Activated CD4-positive, alpha-beta T cell treated with anti-CD3 and anti-CD28 coated beads, Interleukin-2, amount 10 ng/mL, durations not matched to agents 7 days and 5 days (primary cell): ENCODE results near the gene CHFR. TPM values are rescaled to one million over a fixed set of nuclear protein-coding genes. Genes with fewer than 3 reads are reported as not detected.
"Not testable (repeated sequence)": the region's sequence is repeated elsewhere in the genome, so short reads cannot be mapped to it uniquely, and the experiment has no call there.

Experiments
- CTCF ChIA-PET: fragments of 350-600 bp; sonication (Branson Sonifier 250); formaldehyde crosslinking; loops from one replicate; lab custom pipeline; 2021; ENCODE audit warnings: antibody characterized with exemption; lab: Charles Lee
- POLR2A ChIA-PET: fragments of 350-600 bp; sonication (Branson Sonifier 250); formaldehyde crosslinking; loops from one replicate; lab custom pipeline; 2021; ENCODE audit warnings: antibody characterized with exemption; lab: Charles Lee
- DNase-seq: peaks from one replicate; pipeline ENCODE4 v3.0.0-alpha.2; 2020
- H3K27ac Mint-ChIP-seq: one replicate; pipeline ENCODE4 v1.8.0; 2021; ENCODE audit warnings: mild to moderate bottlenecking, moderate library complexity, mixed read lengths
- H3K27me3 Mint-ChIP-seq: one replicate; pipeline ENCODE4 v1.8.0; 2021; ENCODE audit warnings: mixed read lengths
- H3K36me3 Mint-ChIP-seq: one replicate; pipeline ENCODE4 v1.8.0; 2021; ENCODE audit warnings: low read depth, mixed read lengths
- H3K4me1 Mint-ChIP-seq: one replicate; pipeline ENCODE4 v1.8.0; 2021; ENCODE audit warnings: mixed read lengths
- H3K4me3 Mint-ChIP-seq: one replicate; pipeline ENCODE4 v1.8.0; 2021; ENCODE audit warnings: mild to moderate bottlenecking, moderate library complexity, mixed read lengths
- H3K9me3 Mint-ChIP-seq: one replicate; pipeline ENCODE4 v1.8.0; 2021; ENCODE audit warnings: mixed read lengths
- total RNA-seq, 2 experiments: library from RNA; stranded (reverse); gene quantifications; one replicate each; pipeline ENCODE4 v1.2.3, GENCODE V29; 2021

Gene CHFR
- total RNA-seq, 2 experiments from 2014 or later, result 71.4 to 88.9 TPM

- H3K27ac Mint-ChIP-seq, H3K9me3 Mint-ChIP-seq, H3K4me3 Mint-ChIP-seq, POLR2A ChIA-PET, H3K27me3 Mint-ChIP-seq, CTCF ChIA-PET, DNase-seq, H3K4me1 Mint-ChIP-seq: not testable (repeated sequence)
- H3K36me3 Mint-ChIP-seq, result peaks cover 61% of the 10 kb centered on the region
These were observed 95.5 kb downstream of the CHFR start for GRCh38 chr12:132791940-132792339.

DNA sequence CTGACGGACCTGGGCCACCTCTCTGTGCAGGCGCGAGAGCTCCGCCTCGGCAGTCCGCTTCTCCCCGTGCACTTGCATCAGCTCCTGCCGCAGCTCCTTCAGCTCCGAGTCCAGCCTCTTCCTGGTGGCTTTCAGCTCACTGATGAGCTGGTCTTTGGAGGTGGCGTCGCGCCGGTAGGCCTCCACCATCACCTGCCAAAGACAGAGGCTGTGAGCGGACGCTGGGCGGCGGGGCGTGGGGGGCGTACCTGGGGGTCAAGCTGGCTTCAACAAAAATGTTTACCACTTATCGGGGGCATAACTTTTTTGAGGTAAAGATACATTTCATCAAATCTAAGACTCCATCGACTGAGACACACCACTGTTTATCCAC, 98.3 kb downstream of the CHFR start:
- peaks cover 61% of the 10 kb centered on the region for H3K36me3 Mint-ChIP-seq

GRCh38 chr12:132788375-132789098, 98.9 kb downstream of the CHFR start:
- ChIA-PET CTCF (no interaction called here), POLR2A (no interaction called here)
- H3K4me3 Mint-ChIP-seq, result no peak overlapping the region
- H3K9me3 Mint-ChIP-seq, result no peaks in the 10 kb centered on the region
- no peaks in the 10 kb centered on the region for H3K4me1 Mint-ChIP-seq
- peak overlapping the region; percentile 36 for H3K27ac Mint-ChIP-seq
- no peaks in the 10 kb centered on the region for H3K27me3 Mint-ChIP-seq
- peaks cover 58% of the 10 kb centered on the region for H3K36me3 Mint-ChIP-seq
- no peak for DNase-seq

More for the DNA sequence above, 98.3 kb downstream of the CHFR start:
- POLR2A ChIA-PET, result no interaction called here
- H3K9me3 Mint-ChIP-seq, result no peaks in the 10 kb centered on the region
- H3K27ac Mint-ChIP-seq, result peak overlapping the region; percentile 36
- CTCF ChIA-PET, result no interaction called here
- no peaks in the 10 kb centered on the region for H3K27me3 Mint-ChIP-seq
- no peak for DNase-seq
- no peaks in the 10 kb centered on the region for H3K4me1 Mint-ChIP-seq
- H3K4me3 Mint-ChIP-seq, result no peak overlapping the region

DNA sequence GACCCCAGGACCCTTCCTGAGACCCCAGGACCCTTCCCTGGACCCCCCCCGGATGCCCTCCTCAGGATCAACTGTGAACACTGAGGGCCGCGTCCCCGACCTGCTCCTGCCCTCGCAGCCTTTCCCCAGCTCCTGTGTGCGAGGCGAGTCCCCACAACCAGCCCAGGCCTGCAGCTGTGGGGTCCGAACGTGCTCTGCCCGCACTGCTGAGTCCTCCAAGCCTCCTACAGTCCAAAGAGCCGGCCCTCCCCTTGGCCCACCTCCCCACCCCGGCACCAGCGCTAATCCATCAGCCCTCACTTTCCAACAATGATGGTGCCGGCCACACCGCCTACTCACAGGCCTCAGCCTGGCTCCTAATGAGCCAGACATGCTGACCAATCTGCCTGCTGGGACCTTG, 99.5 kb downstream of the CHFR start:
- Mint-ChIP-seq H3K36me3 (peaks cover 62% of the 10 kb centered on the region), H3K4me1 (no peaks in the 10 kb centered on the region), H3K27me3 (no peaks in the 10 kb centered on the region), H3K27ac (no peak overlapping the region), H3K9me3 (no peaks in the 10 kb centered on the region), H3K4me3 (no peak overlapping the region)
- ChIA-PET CTCF (no interaction called here), POLR2A (no interaction called here)
- DNase-seq, result no peak

- H3K27me3 Mint-ChIP-seq, result no peaks in the 10 kb centered on the region
- no peaks in the 10 kb centered on the region for H3K4me1 Mint-ChIP-seq
- no peak overlapping the region for H3K4me3 Mint-ChIP-seq
- H3K36me3 Mint-ChIP-seq, result peaks cover 58% of the 10 kb centered on the region
- DNase-seq, result no peak
- H3K9me3 Mint-ChIP-seq, result no peaks in the 10 kb centered on the region
- CTCF ChIA-PET, result no interaction called here
- POLR2A ChIA-PET, result no interaction called here
- H3K27ac Mint-ChIP-seq, result no peak overlapping the region
These were observed 101.2 kb downstream of the CHFR start for GRCh38 chr12:132786192-132786591.

- Mint-ChIP-seq H3K27ac (peak overlapping the region; percentile 3), H3K9me3 (no peaks in the 10 kb centered on the region), H3K27me3 (no peaks in the 10 kb centered on the region), H3K4me3 (no peak overlapping the region), H3K36me3 (peaks cover 65% of the 10 kb centered on the region), H3K4me1 (no peaks in the 10 kb centered on the region)
- no peak for DNase-seq
- ChIA-PET POLR2A (no interaction called here), CTCF (no interaction called here)
These were observed 102.8 kb downstream of the CHFR start for GRCh38 chr12:132784580-132784979.

DNA sequence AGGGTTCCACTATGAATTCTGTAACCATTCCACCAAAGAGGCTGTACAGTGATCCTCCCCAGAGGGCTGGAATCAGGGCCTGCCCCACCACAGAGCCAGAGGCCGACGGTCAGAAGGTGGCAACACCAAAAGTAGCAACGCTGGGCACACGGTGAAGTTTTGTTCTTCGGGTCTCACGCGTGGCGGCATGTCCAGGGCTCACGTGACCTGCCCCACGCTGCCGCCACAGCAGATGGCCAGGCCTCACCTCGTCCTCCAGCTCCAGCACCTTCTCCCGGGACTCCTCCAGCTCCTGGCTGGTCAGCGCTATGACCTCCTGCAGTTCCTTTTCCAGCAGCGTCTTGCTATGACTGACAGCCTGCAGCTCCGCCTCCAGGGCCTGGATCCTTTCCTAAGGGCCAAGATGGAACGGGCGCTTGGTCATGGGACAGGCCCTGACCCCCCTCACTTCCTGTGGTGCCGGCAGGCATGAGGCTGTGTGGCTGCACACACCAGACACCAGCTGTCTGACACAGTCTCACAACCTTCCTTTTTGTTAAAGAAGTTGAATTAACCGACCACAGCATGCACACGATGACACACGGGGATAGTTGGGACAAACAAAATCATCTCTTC, 103.4 kb downstream of the CHFR start:
- no peaks in the 10 kb centered on the region for H3K9me3 Mint-ChIP-seq

More for the DNA sequence above, 103.4 kb downstream of the CHFR start:
- CTCF ChIA-PET, result interaction anchor here (0.6 kb wide), 1 partner anchor 11 kb away, joined by 3 read pairs; no protein-coding TSS in a partner anchor
- no peak for DNase-seq
- Mint-ChIP-seq H3K4me3 (no peak overlapping the region), H3K4me1 (no peaks in the 10 kb centered on the region), H3K36me3 (peaks cover 61% of the 10 kb centered on the region), H3K27me3 (no peaks in the 10 kb centered on the region), H3K27ac (no peak overlapping the region)
- POLR2A ChIA-PET, result interaction anchor here (0.7 kb wide), 1 partner anchor 10 kb away, joined by 3 read pairs; no protein-coding TSS in a partner anchor

Other genes starting within 250 kb of the CHFR start
- 100 to 1,000 TPM; 167 to 176 TPM for gene POLE, start 200.3 kb downstream of the CHFR start, total RNA-seq
- 10 to 100 TPM; 35.9 to 38.9 TPM for gene PXMP2, start 200.0 kb downstream of the CHFR start, total RNA-seq
- gene PGAM5, start 176.8 kb downstream of the CHFR start, total RNA-seq, result 10 to 100 TPM; 46.4 to 48.7 TPM
- 10 to 100 TPM; 86.6 to 95.5 TPM for gene ANKLE2, start 125.8 kb downstream of the CHFR start, total RNA-seq
- gene GOLGA3, start 58.7 kb downstream of the CHFR start, total RNA-seq, result 10 to 100 TPM; 43.9 to 51.4 TPM
- gene ZNF605, start 68.7 kb upstream of the CHFR start, total RNA-seq, result 10 to 100 TPM; 11.5 to 12.4 TPM
- 10 to 100 TPM; 14.0 to 20.2 TPM for gene ZNF26, start 98.8 kb upstream of the CHFR start, total RNA-seq
- gene ZNF84, start 149.9 kb upstream of the CHFR start, total RNA-seq, result 10 to 100 TPM; 22.7 to 23.6 TPM
- 10 to 100 TPM; 14.6 to 16.2 TPM for gene ZNF140, start 193.3 kb upstream of the CHFR start, total RNA-seq
- gene ZNF891, start 242.7 kb upstream of the CHFR start, total RNA-seq, result 1 to 10 TPM; 2.7 to 3.1 TPM
- 1 to 10 TPM; 6.0 to 6.3 TPM for gene ZNF10, start 243.0 kb upstream of the CHFR start, total RNA-seq